Upper lobe of left lung (tissue), 6 donors: ENCODE data around the gene FILIP1L. TPM values are rescaled to one million over a fixed set of nuclear protein-coding genes. Genes with fewer than 3 reads are reported as not detected.
A peak's percentile ranks its signal among the peaks of the same experiment; 100 is the strongest.

ENCODE experiments used
- ATAC-seq, 2 donors: fragments of 200-7000 bp; cut with Tn5 transposase; one replicate each; pipeline ENCODE4 v1.9.1; 2022; ENCODE audit warnings: mild to moderate bottlenecking in 2 of 2, moderate library complexity in 2 of 2; ENCODE audit not compliant: low FRiP score in 2 of 2
- DNase-seq, 2 donors: peaks; one replicate each; pipeline ENCODE4 v3.0.0-alpha.2; 2019 to 2020
- H3K27ac ChIP-seq, 4 donors: fragments of 200-600 bp; sonication (generic); one replicate each; pipeline ENCODE4 v1.5.1; 2016 to 2019
- H3K27me3 ChIP-seq, 4 donors: fragments of 200-600 bp; sonication (generic); one replicate each; pipeline ENCODE4 v1.5.1; 2017 to 2019
- H3K36me3 ChIP-seq, 4 donors: fragments of 200-600 bp; sonication (generic); one replicate each; pipeline ENCODE4 v1.5.1; 2016 to 2019
- H3K4me1 ChIP-seq, 4 donors: fragments of 200-600 bp; sonication (generic); one replicate each; pipeline ENCODE4 v1.5.1; 2018 to 2019
- H3K4me3 ChIP-seq, 4 donors: fragments of 200-600 bp; sonication (generic); one replicate each; pipeline ENCODE4 v1.5.1; 2017 to 2019; ENCODE audit warnings: mild to moderate bottlenecking in 2 of 4, moderate library complexity in 1 of 4
- H3K9me3 ChIP-seq, 4 donors: fragments of 200-600 bp; sonication (generic); one replicate each; pipeline ENCODE4 v1.5.1; 2018 to 2019
- CTCF ChIP-seq, 6 experiments: fragments of 450-650 bp in 4 of 6; fragments of 200-600 bp in 2 of 6; sonication (generic) in 2 of 6; IDR thresholded peaks; one replicate each; pipeline ENCODE4 v1.5.1; 2016 to 2019; ENCODE audit warnings: antibody characterized with exemption in 6 of 6
- EP300 ChIP-seq, 4 donors: sonication (generic); formaldehyde crosslinking; IDR thresholded peaks; one replicate each; pipeline ENCODE4 v1.5.1; 2017; ENCODE audit warnings: antibody characterized with exemption in 4 of 4, control low read depth in 2 of 4
- POLR2A ChIP-seq, 4 donors: fragments of 450-650 bp; IDR thresholded peaks; one replicate each; pipeline ENCODE4 v1.5.1; 2016 to 2017; ENCODE audit warnings: antibody characterized with exemption in 4 of 4, mild to moderate bottlenecking in 2 of 4
- POLR2AphosphoS5 ChIP-seq, 2 donors: sonication (generic); formaldehyde crosslinking; IDR thresholded peaks; one replicate each; pipeline ENCODE4 v1.5.1; 2017; ENCODE audit warnings: antibody characterized with exemption in 2 of 2
- WGBS, 2 donors: methylation state at CpG; one replicate each; pipeline ENCODE4 v1.1.5; 2017 to 2018; 5-methylcytosine and 5-hydroxymethylcytosine counted together
- total RNA-seq, 6 donors: library from RNA; depleted of rRNA in 4 of 6; stranded (reverse); fragments of >200 nt in 4 of 6; gene quantifications; one replicate each; pipeline versions ENCODE4 v1.1.0 to v1.2.1, GENCODE V29; 2016 to 2021
- donor health status: DM: no; HTN: no; CAD: no; lungs with moderate emphysema.
- donor health status: DM: no; HTN: yes; CAD: no; lungs with severe emphysema.

Gene FILIP1L
- total RNA-seq, 6 donors from 2014 or later: 19.4 to 38.2 (median 25.9) TPM

GRCh38 chr3:100033184-100033583 is 81.1 kb downstream of the FILIP1L start:
- Histone ChIP-seq H3K4me1 (no peaks in the 10 kb centered on the region), H3K27me3 (no peaks in the 10 kb centered on the region), H3K4me3 (no peak overlapping the region), H3K36me3 (no peaks in the 10 kb centered on the region), H3K27ac (no peak overlapping the region), H3K9me3 (no peaks in the 10 kb centered on the region)
- TF ChIP-seq CTCF (IDR thresholded peaks at IDR 0.05) (no peak), POLR2AphosphoS5 (IDR thresholded peaks at IDR 0.05) (no peak), POLR2A (IDR thresholded peaks at IDR 0.05) (no peak), EP300 (IDR thresholded peaks at IDR 0.05) (no peak)
- DNase-seq (no peak), ATAC-seq (peak in 1 of 2 donors; percentile 51)
- 73 to 77% methylated on average over 1 of the region's 1 CpG for WGBS, 2 donors

- Histone ChIP-seq H3K4me1 (no peaks in the 10 kb centered on the region), H3K27me3 (no peaks in the 10 kb centered on the region), H3K36me3 (no peaks in the 10 kb centered on the region), H3K9me3 (no peaks in the 10 kb centered on the region), H3K27ac (no peak overlapping the region), H3K4me3 (no peak overlapping the region)
- WGBS, 2 donors: 78 to 82% methylated on average over 5 of the region's 5 CpGs
- ATAC-seq: peak in 1 of 2 donors; percentile 60
- TF ChIP-seq POLR2A (IDR thresholded peaks at IDR 0.05) (no peak), POLR2AphosphoS5 (IDR thresholded peaks at IDR 0.05) (no peak), EP300 (IDR thresholded peaks at IDR 0.05) (no peak), CTCF (IDR thresholded peaks at IDR 0.05) (no peak)
- no peak for DNase-seq
Observed at GRCh38 chr3:100032243-100032642, 82.1 kb downstream of the FILIP1L start.

- Histone ChIP-seq H3K27me3 (no peaks in the 10 kb centered on the region), H3K27ac (no peak overlapping the region), H3K4me3 (no peak overlapping the region), H3K9me3 (no peaks in the 10 kb centered on the region), H3K4me1 (no peaks in the 10 kb centered on the region), H3K36me3 (no peaks in the 10 kb centered on the region)
- TF ChIP-seq CTCF (IDR thresholded peaks at IDR 0.05) (no peak), POLR2A (IDR thresholded peaks at IDR 0.05) (no peak), EP300 (IDR thresholded peaks at IDR 0.05) (no peak), POLR2AphosphoS5 (IDR thresholded peaks at IDR 0.05) (no peak)
- WGBS, 2 donors: 83 to 84% methylated on average over 1 of the region's 1 CpG
- DNase-seq (no peak), ATAC-seq (no peak)
Observed at GRCh38 chr3:100030914-100031425, 83.3 kb downstream of the FILIP1L start.

- Histone ChIP-seq H3K36me3 (no peaks in the 10 kb centered on the region), H3K9me3 (no peaks in the 10 kb centered on the region), H3K27ac (no peak overlapping the region), H3K4me1 (no peaks in the 10 kb centered on the region), H3K4me3 (no peak overlapping the region), H3K27me3 (no peaks in the 10 kb centered on the region)
- ATAC-seq (no peak), DNase-seq (no peak)
- TF ChIP-seq POLR2AphosphoS5 (IDR thresholded peaks at IDR 0.05) (no peak), CTCF (IDR thresholded peaks at IDR 0.05) (no peak), POLR2A (IDR thresholded peaks at IDR 0.05) (no peak), EP300 (IDR thresholded peaks at IDR 0.05) (no peak)
- WGBS, 2 donors: 91 to 94% methylated on average over 3 of the region's 3 CpGs
Observed at GRCh38 chr3:100030346-100030745, 84.0 kb downstream of the FILIP1L start.

- WGBS, 2 donors: 61 to 64% methylated on average over 2 of the region's 2 CpGs
- TF ChIP-seq POLR2AphosphoS5 (IDR thresholded peaks at IDR 0.05): no peak
- TF ChIP-seq CTCF (IDR thresholded peaks at IDR 0.05): no peak
- no peak for TF ChIP-seq POLR2A (IDR thresholded peaks at IDR 0.05)
- TF ChIP-seq EP300 (IDR thresholded peaks at IDR 0.05): no peak
- no peak overlapping the region for H3K4me3 ChIP-seq
- H3K9me3 ChIP-seq: no peaks in the 10 kb centered on the region
- H3K27ac ChIP-seq: no peak overlapping the region
- no peaks in the 10 kb centered on the region for H3K4me1 ChIP-seq
- no peak for ATAC-seq
- no peak for DNase-seq
- H3K27me3 ChIP-seq: no peaks in the 10 kb centered on the region
- no peaks in the 10 kb centered on the region for H3K36me3 ChIP-seq
Observed at GRCh38 chr3:100029689-100030088, 84.6 kb downstream of the FILIP1L start.
